GM21737 (cell line): ENCODE measurements around the gene PRSS57.
A peak's percentile ranks its signal among the peaks of the same experiment; 100 is the strongest.

Experiments used
- ATAC-seq: cut with Tn5 transposase; IDR thresholded peaks from one replicate; pipeline ENCODE4 v1.9.1; 2021; ENCODE audit warnings: mild to moderate bottlenecking, moderate library complexity; ENCODE audit not compliant: unreplicated experiment

The PRSS57 gene

GRCh38 chr19:639253-640160 is 55.7 kb downstream of the PRSS57 start, which contains the start of gene FGF22:
FGF22 (plus strand) TSS chr19:639879; CDS start chr19:639926, 47 bp downstream.
- ATAC-seq: peak; percentile 65

GRCh38 chr19:638906-639252 is 56.4 kb downstream of the PRSS57 start:
- ATAC-seq: no peak
